Stimulated activated CD8-positive, alpha-beta memory T cell treated with anti-CD3 and anti-CD28 coated beads, Interleukin-15, amount 100 ng/mL, for 1 hour (primary cell): Measurements from ENCODE around the gene BAIAP3.

Experiments used
- DNase-seq: peaks from one replicate; pipeline ENCODE4 v3.0.0-alpha.2; 2020; ENCODE audit warnings: low read depth

Gene BAIAP3

DNA sequence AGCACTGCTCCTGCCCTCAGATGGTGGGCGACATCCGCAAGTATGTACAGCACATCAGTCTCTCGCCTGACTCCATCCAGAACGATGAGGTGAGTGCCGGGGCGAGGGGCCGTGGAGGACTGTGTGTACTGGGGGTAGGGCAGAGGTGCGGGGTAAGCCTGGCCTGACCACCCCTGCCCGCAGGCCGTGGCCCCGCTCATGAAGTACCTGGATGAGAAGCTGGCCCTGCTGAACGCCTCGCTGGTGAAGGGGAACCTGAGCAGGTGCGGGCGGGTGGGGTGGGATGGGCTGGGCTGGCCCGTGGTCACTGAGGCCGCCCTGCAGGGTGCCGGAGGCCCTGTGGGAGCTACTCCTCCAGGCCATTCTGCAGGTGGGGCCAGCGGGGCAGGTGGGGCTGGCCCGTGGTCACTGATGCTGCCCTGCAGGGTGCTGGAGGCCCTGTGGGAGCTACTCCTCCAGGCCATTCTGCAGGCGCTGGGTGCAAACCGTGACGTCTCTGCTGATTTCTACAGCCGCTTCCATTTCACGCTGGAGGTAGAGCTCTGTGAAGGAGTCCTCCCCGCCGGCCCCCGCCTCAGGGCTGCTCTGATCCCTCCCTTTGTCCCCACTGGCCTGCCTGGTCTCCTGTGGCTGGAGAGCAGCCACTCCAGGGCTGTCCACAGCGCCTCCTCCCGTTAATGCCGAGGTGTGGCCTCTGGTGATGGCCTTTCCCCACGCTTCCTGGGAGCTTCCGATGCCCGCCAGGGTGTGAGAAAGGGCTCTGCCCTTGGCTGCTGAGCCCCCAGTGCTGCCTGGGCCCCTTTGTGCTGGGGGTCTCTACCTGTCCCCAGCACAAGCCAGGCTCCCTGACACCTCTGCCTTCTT is 13.2 kb downstream of the BAIAP3 start:
- no peak for DNase-seq

DNA sequence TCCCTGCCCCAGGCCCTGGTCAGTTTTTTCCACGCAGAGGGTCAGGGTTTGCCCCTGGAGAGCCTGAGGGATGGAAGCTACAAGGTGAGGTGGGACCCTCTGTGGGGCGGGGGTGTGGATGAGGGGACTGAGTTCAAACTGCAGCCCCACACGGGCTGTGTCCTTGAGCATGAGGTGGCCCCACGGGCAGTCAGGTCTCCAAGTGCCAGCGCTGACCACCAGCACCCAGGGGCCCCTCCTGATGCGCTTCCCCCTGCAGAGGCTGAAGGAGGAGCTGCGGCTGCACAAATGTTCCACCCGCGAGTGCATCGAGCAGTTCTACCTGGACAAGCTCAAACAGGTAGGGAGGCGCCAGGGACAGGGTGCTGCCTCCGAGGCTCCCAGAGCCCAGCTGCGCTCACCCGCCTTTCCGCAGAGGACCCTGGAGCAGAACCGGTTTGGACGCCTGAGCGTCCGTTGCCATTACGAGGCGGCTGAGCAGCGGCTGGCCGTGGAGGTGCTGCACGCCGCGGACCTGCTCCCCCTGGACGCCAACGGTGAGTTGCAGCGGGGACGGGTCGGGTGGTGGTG is 13.9 kb downstream of the BAIAP3 start:
- no peak for DNase-seq

GRCh38 chr16:1347962-1348361 is 14.5 kb downstream of the BAIAP3 start:
- no peak for DNase-seq

DNA sequence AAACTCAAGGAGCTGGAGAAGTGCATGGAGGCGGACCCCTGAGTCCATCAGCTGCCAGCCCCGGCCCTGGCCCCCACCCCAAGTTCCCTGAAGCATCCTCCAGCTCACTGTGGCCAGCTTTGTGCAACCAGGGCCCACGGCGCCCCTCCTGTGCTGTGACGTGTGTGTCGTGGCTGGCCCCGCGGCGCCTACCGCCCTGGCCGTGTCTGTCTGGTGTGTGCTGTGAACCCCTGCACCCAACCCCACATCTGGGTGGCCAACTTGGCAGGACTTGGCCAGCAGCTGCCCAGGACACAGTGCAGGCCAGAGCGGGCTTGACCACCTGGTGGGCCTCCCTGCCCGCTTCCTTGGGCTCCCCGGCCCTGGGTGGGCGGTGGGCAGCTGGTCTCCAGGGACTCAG is 15.0 kb downstream of the BAIAP3 start:
- DNase-seq: no peak

DNA sequence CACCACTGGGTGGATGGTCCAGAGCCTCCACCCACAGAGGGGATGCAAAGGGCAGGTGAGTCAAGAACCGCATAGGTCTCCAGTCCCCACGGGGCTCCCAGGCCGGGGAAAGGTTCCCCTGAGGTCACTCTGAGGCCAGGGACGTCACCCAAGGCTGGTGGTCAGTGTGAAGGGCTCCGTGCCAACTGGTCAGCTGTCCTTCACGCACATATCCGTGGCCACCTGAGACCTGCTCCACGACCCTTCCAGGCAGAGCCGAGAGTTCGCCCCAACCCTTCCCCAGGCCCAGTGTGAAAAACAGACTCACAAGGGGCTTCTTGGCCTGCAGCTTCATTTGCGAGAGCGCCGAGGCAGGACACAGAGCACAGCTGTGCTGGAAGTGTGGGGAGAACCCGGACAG is 15.5 kb downstream of the BAIAP3 start:
- no peak for DNase-seq

DNA sequence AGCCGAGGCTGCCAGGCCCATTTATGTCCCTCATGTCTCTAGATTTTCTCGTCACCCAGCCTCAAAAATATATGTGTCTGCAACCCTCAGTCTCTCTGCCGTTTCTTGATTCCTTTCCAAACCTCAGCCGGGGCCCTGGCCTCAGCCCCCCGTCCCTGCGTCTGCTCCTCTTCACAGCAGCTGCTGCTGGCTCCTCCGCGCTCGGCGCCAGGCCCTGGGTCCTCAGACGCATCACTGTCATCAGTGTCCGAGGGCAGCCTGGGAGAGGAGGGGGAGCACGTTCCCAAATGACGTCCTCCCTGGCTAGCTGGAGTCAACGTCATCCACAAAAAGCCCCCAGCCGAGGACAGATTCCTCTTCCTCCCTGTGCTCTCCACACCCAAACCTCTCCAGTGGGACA is 15.9 kb downstream of the BAIAP3 start:
- DNase-seq: no peak

GRCh38 chr16:1349951-1350350 is 16.5 kb downstream of the BAIAP3 start:
- DNase-seq: no peak

DNA sequence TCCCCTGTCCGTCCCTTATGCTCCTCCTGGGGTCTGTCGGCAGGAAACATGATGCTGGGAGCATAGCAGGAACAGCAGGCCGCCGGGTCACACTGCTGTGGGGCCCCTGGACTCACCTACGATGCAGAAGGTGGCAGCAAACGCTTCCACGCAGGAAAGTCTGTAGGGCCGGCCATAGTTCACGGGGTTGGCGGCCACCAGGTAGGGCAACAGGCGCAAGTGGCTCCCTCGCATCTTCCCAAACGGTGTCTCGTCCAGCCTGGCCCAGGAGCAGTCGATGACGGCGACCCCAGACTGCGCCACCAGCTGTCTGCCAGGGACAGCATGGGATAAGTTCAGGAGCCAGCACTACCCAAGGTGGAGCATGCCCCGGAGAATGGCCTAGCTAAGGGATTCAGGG is 17.2 kb downstream of the BAIAP3 start:
- DNase-seq: no peak

- DNase-seq: no peak
These were observed 17.8 kb downstream of the BAIAP3 start for GRCh38 chr16:1351215-1351581.

DNA sequence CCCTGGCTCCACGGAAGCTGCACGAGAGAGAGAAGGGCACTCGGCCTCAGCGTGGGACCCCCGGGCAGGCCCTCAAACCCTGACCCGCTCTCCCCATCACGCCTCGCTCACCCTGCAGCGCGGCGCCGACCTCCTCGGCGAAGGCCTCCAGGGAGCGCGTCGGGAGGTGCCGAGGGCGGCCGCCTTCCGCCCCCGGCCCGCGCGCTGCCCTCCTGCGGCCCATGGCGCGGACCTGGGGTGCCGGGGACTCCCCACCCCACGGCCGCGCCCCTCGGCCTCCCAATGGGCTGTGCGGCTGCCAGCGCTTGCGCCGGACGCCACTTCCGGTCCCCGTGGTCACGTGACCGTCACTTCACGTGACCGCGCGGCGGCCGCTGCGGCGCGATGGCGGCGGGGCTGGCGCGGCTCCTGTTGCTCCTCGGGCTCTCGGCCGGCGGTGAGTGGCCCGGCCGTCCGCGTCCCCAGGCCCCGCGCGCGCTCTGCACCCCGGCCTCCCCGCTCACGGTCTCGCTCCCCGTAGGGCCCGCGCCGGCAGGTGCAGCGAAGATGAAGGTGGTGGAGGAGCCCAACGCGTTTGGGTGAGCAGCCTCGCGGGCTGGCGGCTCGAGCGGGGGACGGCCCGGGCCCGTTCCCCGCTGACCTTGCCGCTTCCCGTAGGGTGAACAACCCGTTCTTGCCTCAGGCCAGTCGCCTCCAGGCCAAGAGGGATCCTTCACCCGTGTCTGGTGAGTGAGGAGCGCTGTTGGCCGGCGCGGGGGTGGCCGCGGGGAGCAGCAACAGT is 18.3 kb downstream of the BAIAP3 start, which contains the start of the genes GNPTG and TSR3:
TSS of gene GNPTG (plus strand) at position 350 of the 781 bp plus-strand sequence. CDS start at position 385, 35 bp downstream.
TSS of gene TSR3 (minus strand) at position 297 of the 781 bp plus-strand sequence. CDS start at position 223, 74 bp downstream.
- peak; percentile 58 for DNase-seq

- no peak for DNase-seq
These were observed 21.5 kb downstream of the BAIAP3 start for GRCh38 chr16:1354815-1355540.

- DNase-seq: no peak
These were observed 22.1 kb downstream of the BAIAP3 start for GRCh38 chr16:1355591-1355990.

- DNase-seq: no peak
These were observed 22.8 kb downstream of the BAIAP3 start for GRCh38 chr16:1356061-1356900.

GRCh38 chr16:1357906-1358566 is 24.6 kb downstream of the BAIAP3 start:
- DNase-seq: no peak

DNA sequence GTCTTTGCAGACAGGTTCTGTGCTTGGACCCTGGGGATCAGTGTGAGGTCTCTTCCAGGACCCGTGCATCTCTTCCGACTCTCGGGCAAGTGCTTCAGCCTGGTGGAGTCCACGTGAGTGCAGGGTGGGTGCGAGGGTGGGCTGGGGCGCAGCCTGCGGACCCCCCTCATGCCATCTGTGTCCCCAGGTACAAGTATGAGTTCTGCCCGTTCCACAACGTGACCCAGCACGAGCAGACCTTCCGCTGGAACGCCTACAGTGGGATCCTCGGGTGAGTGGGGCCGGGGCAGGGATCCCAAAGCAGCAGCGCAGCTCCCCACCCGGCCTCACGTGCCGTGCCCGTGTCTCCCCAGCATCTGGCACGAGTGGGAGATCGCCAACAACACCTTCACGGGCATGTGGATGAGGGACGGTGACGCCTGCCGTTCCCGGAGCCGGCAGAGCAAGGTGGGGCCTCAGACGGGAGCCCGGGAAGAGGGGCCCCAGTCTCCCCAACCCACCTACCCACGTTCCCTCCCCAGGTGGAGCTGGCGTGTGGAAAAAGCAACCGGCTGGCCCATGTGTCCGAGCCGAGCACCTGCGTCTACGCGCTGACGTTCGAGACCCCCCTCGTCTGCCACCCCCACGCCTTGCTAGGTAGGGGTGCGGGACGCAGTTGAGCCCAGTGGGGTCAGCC is 28.4 kb downstream of the BAIAP3 start:
- no peak for DNase-seq

GRCh38 chr16:1362807-1363206 is 29.4 kb downstream of the BAIAP3 start:
- DNase-seq: no peak

GRCh38 chr16:1363501-1364041 is 30.1 kb downstream of the BAIAP3 start:
- DNase-seq: peak; percentile 40

GRCh38 chr16:1364510-1364909 is 31.1 kb downstream of the BAIAP3 start:
- no peak for DNase-seq

GRCh38 chr16:1366060-1366711 is 32.7 kb downstream of the BAIAP3 start:
- no peak for DNase-seq
